ENCODE results near the gene MED9.

DNA sequence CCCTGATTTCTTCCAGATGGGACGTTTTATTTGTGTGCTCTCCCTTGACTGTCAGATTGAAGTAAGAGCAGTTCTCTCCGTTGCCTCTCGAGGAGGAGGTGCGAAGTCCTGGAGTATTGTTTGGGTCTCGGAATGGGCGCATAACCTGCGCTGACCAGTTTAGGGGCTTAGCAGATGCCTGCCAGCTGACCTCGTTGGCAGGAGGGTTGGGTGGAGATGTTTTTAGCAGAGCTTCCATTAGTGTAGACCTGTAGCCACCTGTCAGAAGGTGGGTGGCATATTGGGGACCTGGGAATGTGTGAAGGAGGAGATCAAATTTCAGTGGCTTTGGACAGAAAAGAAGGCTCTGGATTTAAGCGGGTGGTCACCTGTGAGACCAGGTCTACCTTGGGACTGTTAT lies 15.8 kb downstream of the MED9 start:
- TF ChIP-seq POLR2A (IDR thresholded peaks at IDR 0.05; ENCODE audit: low read depth, low read length) (no peak), EZH2 (IDR thresholded peaks at IDR 0.05; ENCODE audit: borderline replicate concordance, low read depth, low read length, severe bottlenecking) (no peak)
- TF ChIP-seq, protein P1, sequence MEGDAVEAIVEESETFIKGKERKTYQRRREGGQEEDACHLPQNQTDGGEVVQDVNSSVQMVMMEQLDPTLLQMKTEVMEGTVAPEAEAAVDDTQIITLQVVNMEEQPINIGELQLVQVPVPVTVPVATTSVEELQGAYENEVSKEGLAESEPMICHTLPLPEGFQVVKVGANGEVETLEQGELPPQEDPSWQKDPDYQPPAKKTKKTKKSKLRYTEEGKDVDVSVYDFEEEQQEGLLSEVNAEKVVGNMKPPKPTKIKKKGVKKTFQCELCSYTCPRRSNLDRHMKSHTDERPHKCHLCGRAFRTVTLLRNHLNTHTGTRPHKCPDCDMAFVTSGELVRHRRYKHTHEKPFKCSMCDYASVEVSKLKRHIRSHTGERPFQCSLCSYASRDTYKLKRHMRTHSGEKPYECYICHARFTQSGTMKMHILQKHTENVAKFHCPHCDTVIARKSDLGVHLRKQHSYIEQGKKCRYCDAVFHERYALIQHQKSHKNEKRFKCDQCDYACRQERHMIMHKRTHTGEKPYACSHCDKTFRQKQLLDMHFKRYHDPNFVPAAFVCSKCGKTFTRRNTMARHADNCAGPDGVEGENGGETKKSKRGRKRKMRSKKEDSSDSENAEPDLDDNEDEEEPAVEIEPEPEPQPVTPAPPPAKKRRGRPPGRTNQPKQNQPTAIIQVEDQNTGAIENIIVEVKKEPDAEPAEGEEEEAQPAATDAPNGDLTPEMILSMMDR (IDR thresholded peaks at IDR 0.05; ENCODE audit: extremely low read depth in 1 of 2, insufficient read depth in 1 of 2, low read depth in 1 of 2, low read length in 2 of 2): no peak

All from endothelial cell of umbilical vein (primary cell).